IgD-negative memory B cell (primary cell): Measurements from ENCODE around the gene MAN1B1. TPM values are rescaled to one million over a fixed set of nuclear protein-coding genes. Genes with fewer than 3 reads are reported as not detected.

Source experiments
- H3K27ac Mint-ChIP-seq, 3 donors: one replicate each; pipeline ENCODE4 v1.8.0; 2020 to 2022; ENCODE audit warnings: mild to moderate bottlenecking in 3 of 3, mixed read lengths in 3 of 3, moderate library complexity in 1 of 3
- H3K27me3 Mint-ChIP-seq: one replicate; pipeline ENCODE4 v1.8.0; 2021; ENCODE audit warnings: mixed read lengths
- H3K36me3 Mint-ChIP-seq: one replicate; pipeline ENCODE4 v1.8.0; 2020; ENCODE audit warnings: mild to moderate bottlenecking, mixed read lengths
- H3K4me1 Mint-ChIP-seq, 3 donors: one replicate each; pipeline ENCODE4 v1.8.0; 2020 to 2022; ENCODE audit warnings: mixed read lengths in 3 of 3, mild to moderate bottlenecking in 1 of 3
- H3K4me3 Mint-ChIP-seq, 4 donors: one replicate each; pipeline ENCODE4 v1.8.0; 2020 to 2022; ENCODE audit warnings: mild to moderate bottlenecking in 4 of 4, mixed read lengths in 4 of 4, moderate library complexity in 3 of 4
- H3K9me3 Mint-ChIP-seq, 3 donors: one replicate each; pipeline ENCODE4 v1.8.0; 2020 to 2021; ENCODE audit warnings: mixed read lengths in 3 of 3, mild to moderate bottlenecking in 1 of 3
- polyA plus RNA-seq: library from polyadenylated mRNA; unstranded; fragments of 300-500 nt; fragmentation: Illumina TruSeq; gene quantifications from one replicate; pipeline ENCODE4 v1.2.3, GENCODE V29; 2021

MAN1B1 gene
- polyA plus RNA-seq, 1 donor from 2014 or later: 27.5 TPM

DNA sequence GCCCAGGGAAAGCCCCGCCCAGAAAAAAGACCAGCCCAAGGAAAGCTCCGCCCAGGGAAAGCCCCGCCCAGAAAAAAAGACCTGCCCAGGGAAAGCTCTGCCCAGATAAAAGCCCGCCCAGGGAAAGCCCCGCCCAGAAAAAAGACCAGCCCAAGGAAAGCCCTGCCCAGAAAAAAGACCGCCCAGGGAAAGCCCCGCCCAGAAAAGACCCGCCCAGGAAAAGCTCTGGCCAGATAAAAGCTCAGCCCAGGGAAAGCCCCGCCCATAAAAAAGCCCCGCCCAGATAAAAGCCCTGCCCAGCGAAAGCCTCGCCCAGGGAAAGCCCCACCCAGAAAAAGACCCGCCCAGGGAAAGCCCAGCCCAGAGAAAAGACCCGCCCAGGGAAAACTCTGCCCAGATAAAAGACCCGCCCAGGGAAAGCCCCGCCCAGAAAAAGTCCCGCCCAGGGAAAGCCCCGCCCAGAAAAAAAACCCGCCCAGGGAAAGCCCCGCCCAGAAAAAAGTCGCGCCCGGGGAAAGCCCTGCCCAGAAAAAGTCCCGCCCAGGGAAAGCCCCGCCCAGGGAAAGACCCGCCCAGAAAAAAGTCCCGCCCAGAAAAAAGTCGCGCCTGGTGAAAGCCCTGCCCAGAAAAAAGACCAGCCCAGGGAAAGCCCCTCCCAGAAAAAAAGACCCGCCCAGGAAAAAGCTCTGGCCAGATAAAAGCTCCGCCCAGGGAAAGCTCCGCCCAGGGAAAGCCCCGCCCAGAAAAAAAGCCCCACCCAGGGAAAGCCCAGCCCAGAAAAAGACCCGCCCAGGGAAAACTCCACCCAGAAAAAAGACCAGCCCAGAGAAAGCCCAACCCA lies 64.1 kb downstream of the MAN1B1 start:
- Mint-ChIP-seq H3K27ac (peak overlapping the region in 1 of 3 donors; percentile 96), H3K4me1 (no peaks in the 10 kb centered on the region), H3K27me3 (peaks cover 10% of the 10 kb centered on the region), H3K36me3 (no peaks in the 10 kb centered on the region), H3K9me3 (no peaks in the 10 kb centered on the region), H3K4me3 (peak overlapping the region in 2 of 4 donors; percentile 14 to 65)

DNA sequence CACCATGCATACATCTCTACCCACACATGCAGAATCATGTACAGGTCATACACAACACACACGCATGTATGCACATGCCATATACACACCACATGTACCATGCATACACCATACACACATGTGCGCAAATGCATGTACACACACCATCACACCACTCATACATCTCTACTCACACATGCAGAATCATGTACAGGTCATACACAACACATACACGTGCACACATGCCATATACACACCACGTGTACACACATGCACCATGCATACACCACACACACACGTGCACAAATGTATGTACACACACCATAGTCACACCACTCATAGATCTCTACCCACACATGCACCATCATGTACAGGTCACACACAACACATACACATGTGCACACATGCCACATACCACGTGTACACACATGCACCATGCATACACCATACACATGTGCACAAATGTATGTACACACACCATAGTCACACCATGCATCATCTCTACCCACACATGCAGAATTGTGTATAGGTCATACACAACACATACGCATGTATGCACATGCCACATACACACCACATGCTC lies 66.1 kb downstream of the MAN1B1 start:
- Mint-ChIP-seq H3K36me3 (peaks cover under 1% of the 10 kb centered on the region), H3K4me1 (peaks cover 0 to 3% (median under 1%) of the 10 kb centered on the region in 3 donors), H3K9me3 (no peaks in the 10 kb centered on the region), H3K4me3 (no peak overlapping the region), H3K27me3 (peaks cover 18% of the 10 kb centered on the region), H3K27ac (no peak overlapping the region)

DNA sequence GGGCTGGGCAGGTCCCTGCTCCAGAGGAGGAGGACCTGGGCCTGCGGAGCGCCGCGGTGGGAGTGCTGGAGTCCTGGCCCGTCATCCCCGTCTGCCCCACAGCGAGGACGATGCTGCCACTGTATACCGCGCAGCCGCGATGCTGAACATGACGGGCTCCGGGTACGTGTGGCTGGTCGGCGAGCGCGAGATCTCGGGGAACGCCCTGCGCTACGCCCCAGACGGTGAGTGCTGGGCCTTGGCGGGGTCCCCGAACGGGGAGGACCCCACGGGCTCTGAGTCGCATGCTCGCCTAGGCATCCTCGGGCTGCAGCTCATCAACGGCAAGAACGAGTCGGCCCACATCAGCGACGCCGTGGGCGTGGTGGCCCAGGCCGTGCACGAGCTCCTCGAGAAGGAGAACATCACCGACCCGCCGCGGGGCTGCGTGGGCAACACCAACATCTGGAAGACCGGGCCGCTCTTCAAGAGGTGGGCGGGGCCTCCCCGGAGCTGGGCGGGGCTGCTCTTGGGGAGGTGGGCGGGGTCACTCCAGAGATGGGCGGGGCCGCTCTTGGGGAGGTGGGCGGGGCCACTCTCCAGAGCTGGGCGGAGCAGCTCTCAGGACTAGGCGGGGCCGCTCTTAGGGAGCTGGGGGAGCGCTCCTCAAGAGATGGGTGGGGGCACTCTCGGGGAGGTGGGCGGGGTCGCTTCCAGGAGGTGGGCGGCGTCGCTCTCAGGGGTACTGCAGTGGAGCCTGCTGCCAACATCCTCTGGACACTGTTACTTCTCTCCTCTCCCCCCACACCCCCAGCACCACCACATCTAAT lies 70.0 kb downstream of the MAN1B1 start:
- peaks cover 0 to 14% (median 8%) of the 10 kb centered on the region in 3 donors for H3K4me1 Mint-ChIP-seq
- peaks cover 2% of the 10 kb centered on the region for H3K36me3 Mint-ChIP-seq
- peak overlapping the region in 3 of 4 donors; percentile 33 to 70 (median 52) for H3K4me3 Mint-ChIP-seq
- H3K27ac Mint-ChIP-seq: peak overlapping the region in 1 of 3 donors; percentile 63
- no peaks in the 10 kb centered on the region for H3K9me3 Mint-ChIP-seq
- peaks cover 37% of the 10 kb centered on the region for H3K27me3 Mint-ChIP-seq

DNA sequence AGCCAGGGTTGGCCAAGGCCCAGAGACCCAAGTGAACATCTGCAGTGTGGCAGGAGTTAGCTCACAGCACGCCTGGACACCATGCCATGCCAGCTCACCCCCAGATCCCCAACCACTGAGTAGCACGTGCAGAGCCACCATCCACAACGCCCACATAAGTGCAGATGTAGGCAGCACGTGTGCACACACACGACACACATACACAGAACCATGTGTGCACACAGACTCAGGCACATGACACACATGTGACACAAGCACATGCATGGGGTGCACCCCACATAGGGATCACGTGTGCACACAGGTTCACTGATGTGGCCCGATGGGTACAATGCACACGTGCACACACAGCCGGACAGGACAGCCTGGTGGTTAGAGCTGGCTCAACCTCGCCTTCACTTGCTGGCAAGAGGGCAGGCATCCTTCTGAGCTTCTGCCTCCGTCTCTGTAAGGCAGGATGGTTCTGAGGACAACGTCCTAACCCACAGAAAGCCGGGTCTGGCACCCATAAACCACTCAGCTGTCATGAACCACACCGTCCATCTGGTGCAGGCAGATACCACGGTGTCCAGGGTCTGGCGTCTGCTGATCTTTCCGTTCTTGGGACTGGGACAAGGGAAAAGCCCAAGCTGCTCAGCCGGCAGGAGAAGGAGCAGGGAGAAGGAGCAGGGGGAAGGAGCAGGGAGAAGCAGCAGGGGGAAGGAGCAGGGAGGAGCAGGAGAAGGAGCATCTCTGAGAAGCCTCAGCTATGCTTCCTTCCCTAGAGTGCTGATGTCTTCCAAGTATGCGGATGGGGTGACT lies 71.0 kb downstream of the MAN1B1 start:
- Mint-ChIP-seq H3K4me3 (peak overlapping the region in 2 of 4 donors; percentile 16 to 18), H3K9me3 (no peaks in the 10 kb centered on the region), H3K4me1 (peaks cover 0 to 15% (median 8%) of the 10 kb centered on the region in 3 donors), H3K27ac (peak overlapping the region in 1 of 3 donors; percentile 56), H3K36me3 (peaks cover 2% of the 10 kb centered on the region), H3K27me3 (peaks cover 38% of the 10 kb centered on the region)

DNA sequence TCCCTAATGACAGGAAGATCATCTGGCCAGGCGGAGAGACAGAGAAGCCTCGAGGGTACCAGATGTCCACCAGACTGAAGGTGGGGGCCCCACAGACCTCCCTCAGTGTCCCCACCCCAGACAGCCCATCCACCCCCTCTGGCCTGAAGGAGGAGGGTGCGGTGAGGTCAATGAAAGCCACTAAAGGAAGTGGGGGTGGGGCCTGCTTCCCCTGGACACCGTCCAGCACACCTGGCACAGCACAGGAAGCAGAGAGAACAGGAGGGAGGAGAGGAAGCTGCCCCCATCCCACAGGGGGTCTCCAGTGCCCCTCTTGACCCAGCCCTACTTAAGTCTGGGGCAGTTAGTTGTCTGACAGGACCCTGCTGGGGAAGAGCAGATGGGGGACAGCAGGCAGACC lies 71.8 kb downstream of the MAN1B1 start:
- peaks cover 44% of the 10 kb centered on the region for H3K27me3 Mint-ChIP-seq
- H3K27ac Mint-ChIP-seq: peak overlapping the region in 1 of 3 donors; percentile 56
- H3K4me1 Mint-ChIP-seq: peaks cover 0 to 15% (median 8%) of the 10 kb centered on the region in 3 donors
- no peaks in the 10 kb centered on the region for H3K9me3 Mint-ChIP-seq
- H3K4me3 Mint-ChIP-seq: peak overlapping the region in 1 of 4 donors; percentile 16
- H3K36me3 Mint-ChIP-seq: peaks cover 2% of the 10 kb centered on the region

Other genes with a start within 250 kb of the MAN1B1 start
- gene AJM1, start 244.5 kb upstream of the MAN1B1 start, polyA plus RNA-seq: 0.10 TPM
- 91.6 TPM for gene PHPT1, start 237.6 kb upstream of the MAN1B1 start, polyA plus RNA-seq
- 0.11 TPM for gene MAMDC4, start 234.6 kb upstream of the MAN1B1 start, polyA plus RNA-seq
- gene EDF1, start 220.7 kb upstream of the MAN1B1 start, polyA plus RNA-seq: 378 TPM
- 42.8 TPM for gene TRAF2, start 200.5 kb upstream of the MAN1B1 start, polyA plus RNA-seq
- gene FBXW5, start 142.2 kb upstream of the MAN1B1 start, polyA plus RNA-seq: 108 TPM
- gene C8G, start 141.7 kb upstream of the MAN1B1 start, polyA plus RNA-seq: not detected
- not detected for gene LCN12, start 134.7 kb upstream of the MAN1B1 start, polyA plus RNA-seq
- not detected for gene PTGDS, start 109.5 kb upstream of the MAN1B1 start, polyA plus RNA-seq
- not detected for gene LCNL1, start 104.0 kb upstream of the MAN1B1 start, polyA plus RNA-seq
- gene PAXX, start 94.6 kb upstream of the MAN1B1 start, polyA plus RNA-seq: 64.3 TPM
- gene CLIC3, start 90.4 kb upstream of the MAN1B1 start, polyA plus RNA-seq: 3.5 TPM
- 3.9 TPM for gene ABCA2, start 58.7 kb upstream of the MAN1B1 start, polyA plus RNA-seq
- gene FUT7, start 54.9 kb upstream of the MAN1B1 start, polyA plus RNA-seq: 26.6 TPM
- gene NPDC1, start 40.8 kb upstream of the MAN1B1 start, polyA plus RNA-seq: 2.0 TPM
- not detected for gene ENTPD2, start 32.9 kb upstream of the MAN1B1 start, polyA plus RNA-seq
- gene SAPCD2, start 16.4 kb upstream of the MAN1B1 start, polyA plus RNA-seq: 0.38 TPM
- gene UAP1L1, start 9.5 kb upstream of the MAN1B1 start, polyA plus RNA-seq: 3.0 TPM
- gene DPP7, start 27.7 kb downstream of the MAN1B1 start, polyA plus RNA-seq: 110 TPM
- not detected for gene GRIN1, start 52.2 kb downstream of the MAN1B1 start, polyA plus RNA-seq
- not detected for gene LRRC26, start 83.1 kb downstream of the MAN1B1 start, polyA plus RNA-seq
- not detected for gene TMEM210, start 85.1 kb downstream of the MAN1B1 start, polyA plus RNA-seq
- gene ANAPC2, start 101.6 kb downstream of the MAN1B1 start, polyA plus RNA-seq: 6.2 TPM
- gene SSNA1, start 101.7 kb downstream of the MAN1B1 start, polyA plus RNA-seq: 139 TPM
- 0.66 TPM for gene TPRN, start 113.8 kb downstream of the MAN1B1 start, polyA plus RNA-seq
- gene TMEM203, start 118.7 kb downstream of the MAN1B1 start, polyA plus RNA-seq: 106 TPM
- gene NDOR1, start 118.7 kb downstream of the MAN1B1 start, polyA plus RNA-seq: 7.6 TPM
- not detected for gene RNF208, start 135.3 kb downstream of the MAN1B1 start, polyA plus RNA-seq
- not detected for gene CYSRT1, start 138.2 kb downstream of the MAN1B1 start, polyA plus RNA-seq
- not detected for gene RNF224, start 140.5 kb downstream of the MAN1B1 start, polyA plus RNA-seq
- not detected for gene SLC34A3, start 143.9 kb downstream of the MAN1B1 start, polyA plus RNA-seq
- 88.4 TPM for gene TUBB4B, start 154.3 kb downstream of the MAN1B1 start, polyA plus RNA-seq
- gene STPG3, start 164.3 kb downstream of the MAN1B1 start, polyA plus RNA-seq: not detected
- 34.2 TPM for gene NELFB, start 168.3 kb downstream of the MAN1B1 start, polyA plus RNA-seq
- 8.9 TPM for gene TOR4A, start 190.7 kb downstream of the MAN1B1 start, polyA plus RNA-seq
- not detected for gene NRARP, start 215.3 kb downstream of the MAN1B1 start, polyA plus RNA-seq